Superior temporal gyrus (tissue), 1 donor: ENCODE results near the gene POLE.

Experiments
- DNase-seq: peaks from one replicate; pipeline ENCODE4 v3.0.0-alpha.2; 2016; ENCODE audit errors: extremely low spot score

POLE gene

DNA sequence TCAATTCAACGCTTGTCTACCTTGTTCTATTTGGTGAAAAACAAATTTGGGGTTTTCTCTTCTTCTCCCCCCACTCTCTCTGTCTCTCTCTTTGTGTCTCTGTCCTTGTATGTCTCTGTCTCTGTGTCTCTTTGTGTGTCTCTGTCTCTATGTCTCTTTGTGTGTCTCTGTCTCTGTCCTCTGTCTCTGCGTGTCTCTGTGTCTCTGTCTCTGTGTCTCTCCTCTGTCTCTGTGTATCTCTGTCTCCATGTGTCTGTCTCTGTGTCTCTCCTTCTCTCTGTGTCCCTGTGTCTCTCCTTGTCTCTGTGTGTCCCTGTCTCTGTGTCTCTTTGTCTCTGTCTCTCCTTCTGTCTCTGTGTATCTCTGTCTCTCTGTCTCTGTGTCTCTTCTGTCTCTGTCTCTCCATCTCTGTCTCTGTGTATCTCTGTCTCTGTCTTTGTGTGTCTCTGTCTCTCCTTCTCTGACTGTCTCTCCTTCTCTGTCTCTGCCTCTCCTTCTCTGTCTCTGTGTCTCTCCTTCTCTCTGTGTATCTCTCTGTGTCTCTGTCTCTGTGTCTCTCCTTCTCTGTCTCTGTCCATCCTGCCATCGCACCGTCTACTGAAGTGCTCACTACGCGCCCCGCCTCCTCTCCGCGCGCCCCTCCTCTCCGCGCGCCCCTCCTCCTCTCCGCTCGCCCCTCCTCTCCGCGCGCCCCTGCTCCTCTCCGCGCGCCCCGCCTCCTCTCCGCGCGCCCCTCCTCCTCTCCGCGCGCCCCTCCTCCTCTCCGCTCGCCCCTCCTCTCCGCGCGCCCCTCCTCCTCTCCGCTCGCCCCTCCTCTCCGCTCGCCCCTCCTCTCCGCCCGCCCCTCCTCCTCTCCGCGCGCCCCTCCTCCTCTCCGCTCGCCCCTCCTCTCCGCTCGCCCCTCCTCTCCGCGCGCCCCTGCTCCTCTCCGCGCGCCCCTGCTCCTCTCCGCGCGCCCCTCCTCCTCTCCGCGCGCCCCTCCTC lies 89.5 kb downstream of the POLE start:
- DNase-seq: no peak

DNA sequence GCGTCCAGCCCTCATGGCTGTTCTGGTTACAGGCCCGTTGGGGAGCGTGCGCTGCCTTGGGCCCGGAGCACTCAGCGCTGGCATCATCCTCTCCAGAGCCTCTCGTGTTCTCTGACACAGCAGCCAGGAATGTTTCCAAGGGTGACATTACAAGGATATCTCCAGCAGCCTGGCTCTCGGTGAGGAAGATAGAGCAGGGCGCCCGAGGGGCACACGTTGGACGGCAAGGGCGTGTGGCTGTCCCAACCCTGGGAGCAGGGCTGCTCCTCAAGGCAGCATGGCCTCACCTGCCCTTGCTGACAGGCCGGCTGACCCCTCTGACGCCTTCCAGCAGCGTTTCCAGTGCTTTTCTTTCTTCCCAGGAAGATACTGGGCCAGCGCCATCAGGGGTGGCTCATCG lies 91.1 kb downstream of the POLE start:
- DNase-seq: no peak

DNA sequence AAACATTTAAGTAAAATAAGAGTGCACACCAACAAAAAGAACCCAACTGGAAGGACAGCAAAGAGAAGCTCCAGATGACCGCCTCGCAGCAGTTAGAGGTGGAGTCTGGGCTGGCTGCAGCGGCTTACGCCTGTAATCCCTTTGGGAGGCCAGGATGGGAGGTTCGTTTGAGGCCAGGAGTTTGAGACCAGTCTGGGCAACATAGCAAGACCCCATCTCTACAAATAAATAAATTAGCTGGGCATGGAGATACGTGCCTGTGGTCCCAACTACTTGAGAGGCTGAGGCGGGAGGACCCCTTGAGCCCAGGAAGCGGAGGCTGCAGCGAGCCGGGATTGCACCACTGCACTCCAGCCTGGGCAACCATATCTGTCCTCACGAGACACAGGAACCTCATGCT lies 92.0 kb downstream of the POLE start:
- no peak for DNase-seq

DNA sequence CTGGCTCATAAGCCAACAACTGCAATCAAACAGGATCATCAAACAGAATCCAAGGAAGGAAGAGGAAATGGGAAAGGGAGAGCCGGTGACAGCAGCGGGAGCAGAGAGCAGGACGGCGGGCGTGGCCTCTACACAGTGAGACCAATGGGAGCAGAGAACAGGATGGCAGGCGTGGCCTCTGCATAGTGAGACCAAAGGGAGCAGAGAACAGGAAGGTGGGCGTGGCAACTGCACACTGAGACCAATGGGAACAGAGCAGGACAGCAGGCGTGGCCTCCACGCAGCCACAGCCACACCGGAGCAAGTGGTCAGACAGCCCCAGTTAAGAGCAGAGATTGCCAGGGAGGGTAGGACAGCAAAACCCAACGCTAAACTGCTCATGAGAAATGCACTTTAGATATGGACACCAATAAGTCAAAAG lies 93.2 kb downstream of the POLE start:
- DNase-seq: peak; percentile 90

DNA sequence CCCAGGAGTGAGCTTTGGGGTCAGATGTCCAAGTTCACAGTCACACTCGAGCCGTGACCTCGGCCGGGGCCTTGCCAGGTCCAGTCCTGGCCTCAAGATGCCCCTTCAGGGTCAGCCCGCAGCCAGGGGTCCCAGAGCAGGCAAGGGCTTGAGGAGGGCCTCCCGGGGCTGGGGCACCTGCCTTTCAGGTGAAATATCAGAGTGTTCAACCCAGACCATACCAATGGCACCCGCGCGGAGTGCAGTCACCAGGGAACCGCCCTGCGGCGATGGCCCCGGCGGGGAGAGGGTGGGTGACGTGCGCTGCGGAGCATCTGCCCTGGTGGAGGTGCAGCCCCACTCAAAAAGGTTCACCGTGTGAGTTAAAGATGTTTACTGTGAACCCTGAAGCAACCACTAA lies 93.6 kb downstream of the POLE start:
- no peak for DNase-seq

DNA sequence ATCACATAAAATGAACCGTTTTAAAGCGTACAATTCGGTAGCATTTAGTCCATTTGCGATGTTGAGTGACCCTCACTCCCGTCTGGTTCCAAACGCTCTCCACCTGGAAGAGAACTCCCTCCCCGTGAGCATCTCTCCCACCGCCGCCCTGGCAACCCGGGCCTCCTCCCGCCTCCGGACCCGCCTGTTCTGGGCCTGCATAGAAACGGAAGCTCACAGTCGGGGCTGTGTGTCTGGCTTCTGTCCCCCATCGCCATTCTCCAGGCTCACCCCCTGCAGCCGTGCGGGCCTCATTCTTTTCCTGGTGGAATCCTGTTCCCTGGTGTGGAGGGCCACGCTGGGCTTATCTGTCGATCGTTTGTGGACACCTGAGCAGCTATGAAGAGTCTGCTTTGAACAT lies 94.1 kb downstream of the POLE start:
- DNase-seq: no peak

DNA sequence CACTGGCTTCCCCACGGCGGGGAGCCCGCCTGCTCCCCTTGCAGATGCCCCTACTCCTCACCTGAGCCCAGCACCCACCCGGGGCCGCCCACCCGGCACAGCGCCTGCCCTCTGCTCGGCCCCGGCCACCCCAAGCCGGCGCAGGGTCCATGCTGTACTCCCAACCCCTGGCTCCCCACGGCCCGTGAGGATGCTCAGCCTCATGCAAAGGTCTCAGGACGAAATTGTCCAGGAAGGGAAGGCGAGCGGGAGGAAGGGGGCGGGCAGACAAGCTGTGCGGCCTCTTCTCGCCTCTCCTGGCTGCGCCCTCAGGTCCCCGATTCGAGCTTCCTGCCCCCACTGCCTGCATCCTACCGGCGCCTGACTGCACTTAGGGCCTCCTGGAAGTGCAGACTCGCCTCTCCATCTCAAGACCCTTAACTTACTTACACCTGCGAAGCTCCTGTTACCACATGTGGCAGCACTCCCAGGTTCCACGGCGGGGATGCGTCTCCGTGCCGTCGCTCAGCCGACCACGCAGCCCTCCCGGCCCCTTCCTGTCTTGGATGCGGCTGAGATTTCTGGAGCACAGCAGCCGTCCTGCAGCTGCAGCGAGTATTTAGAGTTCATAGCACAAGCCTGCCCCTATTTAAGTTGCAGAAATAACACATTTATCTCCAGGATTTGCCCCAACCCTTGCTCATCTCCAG lies 94.7 kb downstream of the POLE start:
- no peak for DNase-seq

DNA sequence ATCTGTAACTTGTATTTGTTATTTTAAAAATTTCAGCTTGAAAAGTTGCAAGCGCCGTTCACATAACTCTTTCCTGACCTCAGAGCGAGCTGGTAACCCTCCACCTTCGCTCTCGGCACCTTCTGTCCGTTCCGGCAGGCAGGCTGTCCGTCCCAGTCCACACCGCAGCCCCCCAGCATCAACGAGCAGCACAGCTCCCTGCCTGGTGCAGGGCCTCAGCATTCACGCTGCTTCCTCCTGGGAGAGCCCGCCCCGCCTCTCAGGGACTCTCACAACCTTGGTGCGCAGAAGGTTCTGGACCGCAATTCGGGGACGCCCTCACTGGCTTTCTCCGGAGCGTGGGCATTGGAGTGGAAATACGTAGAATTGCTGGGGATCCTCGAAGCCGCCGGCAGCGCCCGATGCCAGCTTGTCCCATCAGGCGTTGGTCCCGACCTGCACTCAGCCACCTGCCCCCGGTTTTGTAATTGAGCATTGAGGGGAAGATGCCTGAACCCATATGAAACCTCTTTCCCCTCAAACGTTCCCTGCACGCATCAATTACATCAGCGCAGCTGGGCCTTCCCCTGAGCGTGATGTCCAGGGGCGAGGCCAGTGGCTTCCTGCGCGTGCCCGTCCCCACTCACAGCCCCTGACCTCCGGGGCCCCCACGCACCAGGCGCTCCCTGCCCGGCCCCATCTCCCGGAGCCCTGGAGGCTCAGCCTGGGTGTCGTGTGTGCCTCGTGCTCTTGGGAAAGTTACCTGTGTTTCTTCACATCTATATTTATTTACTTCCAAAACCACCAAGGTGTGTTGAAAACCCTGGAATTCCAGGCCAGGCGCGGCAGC lies 95.8 kb downstream of the POLE start:
- DNase-seq: no peak

DNA sequence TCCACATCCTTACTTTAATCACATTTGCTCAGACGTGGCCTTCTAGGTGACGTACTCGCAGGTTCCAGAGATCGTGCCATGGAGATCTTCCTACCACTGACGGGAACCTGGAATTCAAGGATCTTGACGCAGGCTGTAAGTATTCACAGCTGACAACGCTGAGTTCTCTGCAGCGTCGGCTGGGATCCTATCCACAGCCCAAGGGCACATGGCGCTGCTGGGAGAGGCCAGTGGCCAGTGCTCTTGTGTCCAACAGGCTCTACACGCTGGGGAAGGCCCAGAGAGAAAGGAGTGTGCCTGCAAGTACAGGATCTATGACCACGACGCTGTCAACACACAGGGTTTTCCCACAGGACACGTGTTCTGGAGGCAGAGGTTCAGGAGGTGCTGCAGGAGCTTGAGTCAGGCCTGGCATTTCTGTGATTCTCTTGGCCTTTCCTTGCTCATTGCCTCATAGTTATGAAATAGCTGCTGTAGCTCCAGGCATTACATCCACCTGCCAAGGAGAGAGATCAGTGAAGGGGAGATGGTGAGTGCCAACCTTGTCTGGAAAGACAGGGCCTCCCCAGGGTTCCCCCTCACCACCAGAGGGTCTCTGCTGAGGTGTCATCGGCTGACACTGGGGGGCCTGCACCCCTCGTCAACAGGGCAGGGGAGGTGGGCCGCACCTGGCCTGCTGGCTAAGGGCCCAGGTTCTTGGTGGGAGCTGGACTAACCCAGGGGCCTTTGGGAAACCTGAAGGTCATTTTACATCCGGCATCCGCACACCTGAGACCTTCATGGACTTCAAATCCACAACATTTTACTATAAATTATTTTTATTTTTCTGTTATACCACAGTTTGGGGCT lies 98.1 kb downstream of the POLE start:
- DNase-seq: no peak

DNA sequence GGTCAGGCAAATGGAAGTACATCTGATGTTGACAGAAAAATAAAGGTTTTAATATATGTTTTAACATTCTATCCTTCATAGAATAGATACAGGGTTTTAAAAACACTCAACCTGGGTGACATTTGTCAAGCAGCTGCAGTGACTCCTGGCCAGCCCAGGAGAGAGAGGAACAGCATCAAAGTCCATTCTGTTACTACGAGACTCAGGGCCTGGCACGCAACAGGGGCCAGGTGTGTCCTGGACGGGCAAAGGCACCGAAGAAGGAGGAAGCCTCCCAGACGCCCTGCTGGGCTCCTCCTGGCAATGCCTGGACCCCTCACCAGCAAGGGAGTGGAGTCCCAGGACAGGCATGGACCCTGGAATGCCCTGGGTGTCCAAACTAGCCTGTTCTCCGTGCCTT lies 98.8 kb downstream of the POLE start:
- no peak for DNase-seq

DNA sequence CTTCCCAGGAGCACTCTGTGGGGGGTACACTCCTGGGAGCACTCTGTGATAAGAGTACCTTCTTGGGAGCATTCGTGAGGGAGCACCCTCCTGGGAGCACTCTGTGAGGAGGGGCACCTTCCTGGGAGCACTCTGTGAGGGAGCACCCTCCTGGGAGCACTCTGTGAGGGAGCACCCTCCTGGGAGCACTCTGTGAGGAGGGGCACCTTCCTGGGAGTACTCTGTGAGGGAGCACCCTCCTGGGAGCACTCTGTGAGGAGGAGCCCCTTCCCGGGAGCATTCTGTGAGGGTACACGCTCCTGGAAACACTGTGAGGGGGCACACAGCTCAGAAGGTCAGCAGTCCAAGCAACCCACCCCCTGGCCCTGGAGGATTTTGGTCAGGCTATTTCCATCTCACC lies 99.4 kb downstream of the POLE start:
- no peak for DNase-seq

DNA sequence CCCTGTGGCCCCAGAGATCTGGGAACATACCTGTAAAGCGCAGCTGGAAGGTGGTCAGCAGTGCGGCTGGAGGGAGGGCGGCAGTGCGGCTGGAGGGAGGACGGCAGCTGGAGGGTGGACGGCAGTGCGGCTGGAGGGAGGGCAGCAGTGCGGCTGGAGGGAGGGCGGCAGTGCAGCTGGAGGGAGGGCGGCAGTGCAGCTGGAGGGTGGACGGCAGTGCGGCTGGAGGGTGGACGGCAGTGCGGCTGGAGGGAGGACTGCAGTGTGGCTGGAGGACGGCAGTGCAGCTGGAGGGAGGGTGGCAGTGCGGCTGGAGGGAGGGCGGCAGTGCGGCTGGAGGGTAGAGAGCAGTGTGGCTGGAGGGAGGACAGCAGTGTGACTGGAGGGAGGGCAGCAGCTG lies 100.2 kb downstream of the POLE start:
- no peak for DNase-seq

DNA sequence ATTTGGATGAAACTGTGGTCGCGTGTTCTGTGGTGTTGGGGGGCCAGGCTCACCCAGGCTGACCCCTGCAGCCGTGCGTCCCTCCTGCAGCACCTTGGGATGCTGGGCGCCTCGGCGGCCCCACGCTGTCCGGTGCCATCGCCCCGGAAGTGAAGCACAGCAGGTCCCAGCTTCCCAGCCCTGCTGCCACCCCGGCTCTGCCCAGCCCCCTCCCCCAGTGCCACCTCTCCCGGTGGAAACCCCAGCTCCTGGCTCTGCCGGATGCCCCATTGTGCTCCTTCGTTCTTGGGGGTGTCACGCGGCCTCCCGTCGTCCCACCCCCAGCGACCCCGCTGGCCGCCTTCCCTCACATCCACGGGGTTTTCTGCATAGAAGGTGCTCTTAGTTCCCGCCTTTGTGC lies 102.0 kb downstream of the POLE start:
- DNase-seq: no peak

DNA sequence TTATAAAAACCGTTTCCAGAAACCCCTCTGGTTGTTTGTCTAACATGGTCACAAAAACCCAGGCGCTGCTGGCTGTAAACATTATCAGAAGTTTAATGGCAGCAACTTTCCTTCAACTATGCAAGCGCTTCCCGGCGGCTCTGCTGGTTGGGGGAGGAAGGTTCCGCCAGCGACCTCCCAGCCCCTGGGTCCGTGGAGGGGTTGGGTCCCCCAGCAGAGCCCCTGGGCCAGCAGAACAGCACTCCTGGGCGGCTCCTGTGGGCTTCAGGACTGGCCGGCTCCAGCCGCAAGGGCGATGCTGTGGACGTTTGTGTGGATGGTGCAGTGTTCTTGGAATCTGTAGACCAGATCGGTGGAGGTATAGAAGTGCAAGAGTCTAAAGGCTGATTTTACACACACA lies 102.7 kb downstream of the POLE start:
- no peak for DNase-seq

DNA sequence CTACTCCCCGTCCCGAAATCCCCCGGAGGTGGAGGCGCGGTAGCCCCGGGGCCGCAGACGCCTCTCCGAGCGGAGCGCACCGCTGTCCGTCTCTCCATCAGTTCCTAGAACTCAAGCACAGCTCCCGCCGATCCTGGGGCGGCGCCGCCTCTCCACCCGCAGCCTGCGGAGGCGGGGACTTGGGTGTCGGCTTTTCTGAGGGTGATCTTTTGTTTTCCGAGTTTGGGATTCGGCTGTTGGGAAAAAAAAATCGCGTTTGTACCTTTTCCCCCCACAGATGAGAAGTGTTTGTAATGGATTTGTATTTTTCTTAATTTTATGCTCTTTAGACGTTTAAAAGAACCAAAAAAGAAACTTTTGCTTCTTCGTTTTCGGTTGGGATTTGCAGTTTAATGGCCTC lies 103.4 kb downstream of the POLE start:
- DNase-seq: no peak

DNA sequence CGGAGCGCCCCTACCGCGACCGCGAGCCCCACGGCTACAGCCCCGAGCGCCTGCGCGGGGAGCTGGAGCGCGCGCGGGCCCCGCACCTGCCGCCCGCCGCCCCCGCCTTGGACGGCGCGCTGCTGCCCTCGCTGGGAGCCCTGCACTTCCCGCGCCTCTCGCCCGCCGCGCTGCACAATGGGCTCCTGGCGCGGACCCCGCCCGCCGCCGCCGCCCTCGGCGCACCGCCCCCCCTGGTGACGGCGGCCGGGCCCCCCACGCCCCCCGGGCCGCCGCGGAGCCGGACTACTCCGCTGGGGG lies 103.8 kb downstream of the POLE start:
- DNase-seq: no peak

DNA sequence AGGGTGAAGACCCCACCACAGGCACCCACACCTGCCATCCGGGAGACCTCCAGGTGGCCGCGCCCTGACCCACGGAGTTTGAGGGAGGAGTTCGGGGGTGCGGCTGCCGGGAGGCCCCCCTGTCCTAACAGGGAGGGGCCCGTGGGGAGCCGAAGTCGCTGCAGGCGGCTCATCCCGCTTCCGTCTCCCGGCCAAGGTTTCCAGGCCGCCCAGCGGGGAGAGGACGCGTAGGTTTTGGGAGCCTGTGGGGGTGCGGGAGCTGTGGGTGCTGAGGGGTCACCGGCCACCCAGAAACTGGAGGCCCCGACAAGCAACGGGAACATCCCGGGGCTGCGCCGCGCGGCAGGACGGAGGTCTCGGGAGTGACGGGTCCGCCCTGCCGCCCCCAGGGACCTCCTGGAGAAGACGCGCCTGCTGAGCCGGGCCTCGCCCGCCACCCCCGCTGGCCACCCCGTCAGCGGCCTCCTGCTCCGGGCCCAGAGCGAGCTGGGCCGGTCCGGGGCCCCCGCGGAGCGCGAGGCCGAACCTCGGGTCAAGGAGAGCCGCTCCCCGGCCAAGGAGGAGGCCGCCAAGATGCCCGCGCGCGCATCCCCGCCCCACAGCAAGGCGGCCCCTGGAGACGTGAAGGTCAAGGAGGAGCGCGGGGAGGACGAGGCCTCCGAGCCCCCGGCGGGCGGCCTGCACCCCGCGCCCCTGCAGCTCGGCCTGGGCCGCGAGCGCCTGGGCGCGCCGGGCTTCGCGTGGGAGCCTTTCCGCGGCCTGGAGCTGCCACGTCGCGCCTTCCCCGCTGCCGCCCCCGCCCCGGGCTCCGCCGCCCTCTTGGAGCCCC lies 104.3 kb downstream of the POLE start:
- DNase-seq: no peak

DNA sequence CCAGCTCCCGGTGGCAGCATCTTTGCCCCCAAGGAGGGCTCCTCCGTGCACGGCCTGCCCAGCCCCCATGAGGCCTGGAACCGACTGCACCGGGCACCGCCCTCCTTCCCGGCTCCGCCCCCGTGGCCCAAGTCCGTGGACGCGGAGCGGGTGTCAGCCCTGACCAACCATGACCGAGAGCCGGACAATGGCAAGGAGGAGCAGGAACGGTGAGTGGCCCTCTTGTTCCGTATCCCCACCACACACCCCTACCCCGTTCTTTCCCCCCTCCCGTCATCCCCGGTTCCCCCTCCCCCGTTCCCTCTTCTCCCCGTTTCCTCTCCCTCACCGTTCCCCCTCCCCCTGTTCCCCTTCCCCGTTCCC lies 105.1 kb downstream of the POLE start:
- no peak for DNase-seq

DNA sequence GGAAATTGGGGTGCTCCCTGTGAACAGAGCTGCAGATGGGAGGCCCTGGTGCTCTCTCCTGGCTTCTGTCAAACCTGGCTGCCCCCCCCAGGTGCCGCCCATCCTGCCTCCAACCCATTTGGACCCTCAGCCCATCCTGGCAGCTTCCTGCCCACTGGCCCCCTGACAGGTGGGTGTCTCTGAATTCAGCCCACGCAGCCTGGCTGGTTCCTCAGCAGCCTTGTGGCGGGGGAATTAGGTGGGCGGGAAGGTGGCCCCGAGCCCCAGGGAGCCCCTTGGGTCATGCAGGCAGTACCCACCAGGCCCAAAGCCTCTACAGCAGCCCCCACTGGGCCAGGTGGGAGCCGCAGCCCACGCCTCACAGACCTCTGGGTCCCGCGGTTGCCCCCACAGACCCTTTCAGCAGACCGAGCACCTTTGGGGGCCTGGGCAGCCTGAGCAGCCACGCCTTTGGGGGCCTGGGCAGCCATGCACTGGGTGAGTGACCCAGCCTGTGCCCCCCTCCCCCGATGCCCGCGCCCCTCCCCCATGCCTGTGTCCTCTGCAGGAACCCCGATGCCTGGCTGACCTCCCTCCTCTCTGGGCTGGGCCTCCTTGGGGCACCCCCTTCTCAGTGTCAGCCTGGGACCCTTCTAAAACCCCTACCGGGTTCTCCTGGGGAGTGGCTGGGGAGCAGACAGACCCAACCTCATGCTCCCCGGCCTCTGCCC lies 105.6 kb downstream of the POLE start:
- no peak for DNase-seq

DNA sequence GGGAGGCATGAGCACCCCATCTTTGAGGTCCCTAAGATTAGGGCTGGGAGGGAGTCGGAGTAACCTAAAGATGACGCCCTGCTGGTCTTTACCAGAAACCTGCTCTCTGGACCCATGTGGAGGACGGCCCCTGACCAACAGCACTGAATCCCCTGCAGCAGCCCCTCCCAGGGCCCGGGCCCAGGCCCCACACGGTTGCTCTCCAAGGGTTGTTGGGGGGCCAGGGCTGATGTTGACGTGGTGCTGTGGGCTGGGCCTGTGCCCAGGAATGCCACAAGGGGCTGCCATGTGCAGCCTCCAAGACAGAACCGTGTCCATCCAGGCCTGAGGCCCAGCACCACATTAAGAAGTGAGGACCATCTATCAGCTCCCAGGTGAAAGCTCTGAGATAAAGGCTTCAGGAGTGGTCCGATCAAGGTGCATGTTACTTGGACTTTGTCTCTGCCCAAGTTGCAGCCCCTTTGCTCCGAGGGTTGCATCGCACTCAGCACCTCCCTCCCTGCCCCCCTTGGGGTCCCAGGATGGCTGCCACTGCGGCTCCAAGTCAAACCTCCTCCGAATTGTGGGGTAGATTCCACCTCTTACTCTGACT lies 106.3 kb downstream of the POLE start:
- DNase-seq: no peak
